Right lobe of liver (tissue), 4 donors: ENCODE data around the gene ENGASE.

Source experiments
- CTCF ChIP-seq, 4 donors: fragments of 200-600 bp in 3 of 4; fragments of 450-650 bp in 1 of 4; IDR thresholded peaks; one replicate each; pipeline versions ENCODE4 v1.5.1 to v1.8.0; 2016 to 2022; ENCODE audit warnings: antibody characterized with exemption in 4 of 4, mild to moderate bottlenecking in 2 of 4
- POLR2A ChIP-seq: fragments of 450-650 bp; IDR thresholded peaks from one replicate; pipeline ENCODE4 v1.6.1; 2017; ENCODE audit warnings: antibody characterized with exemption, mild to moderate bottlenecking
- donor health status: DM: no; HTN: no; CAD: no.
- donor health status: DM: no; HTN: no; CAD: no.
- donor health status: DM: no; HTN: yes; CAD: no.

- TF ChIP-seq POLR2A (no peak), CTCF (IDR thresholded peaks at IDR 0.05) (no peak)
Measured at GRCh38 chr17:79041041-79041570, 33.5 kb upstream of the ENGASE start.
